HCT116 (cell line): ENCODE data around the gene SH2D1B. TPM values are rescaled to one million over a fixed set of nuclear protein-coding genes. Genes with fewer than 3 reads are reported as not detected.

Experiments
- ATAC-seq: fragments of 200-7000 bp; cut with Tn5 transposase; 2 replicates; pipeline ENCODE4 v1.9.1; 2020; ENCODE audit warnings: mild to moderate bottlenecking, moderate library complexity
- BruUV-seq: library from RNA; stranded (reverse); fragments of 400-500 nt; replicated peaks from 2 replicates; lab custom pipeline; 2021; lab: Mats Ljungman, UMichigan
- CTCF ChIA-PET: fragments of 300-600 bp; sonication (Branson Sonifier 250); formaldehyde crosslinking; loops from one replicate; lab custom pipeline; 2021; ENCODE audit warnings: antibody characterized with exemption; lab: Charles Lee
- POLR2A ChIA-PET: fragments of 300-600, 350-600 bp; sonication (Branson Sonifier 250); formaldehyde crosslinking; loops from one replicate; lab custom pipeline; 2021; ENCODE audit warnings: antibody characterized with exemption; lab: Charles Lee
- RAD21 ChIA-PET, 2 experiments: fragments of 300-600 bp; sonication (Branson Sonifier 250); formaldehyde crosslinking; loops; one replicate each; lab custom pipeline; 2023; ENCODE audit warnings: low total read pairs in 2 of 2; ENCODE audit not compliant: uncharacterized antibody in 2 of 2, unreplicated experiment in 2 of 2, low non-redundant PET in 1 of 2; lab: Charles Lee
- DNase-seq: peaks from one replicate; pipeline ENCODE4 v3.0.0-alpha.2; 2010; ENCODE audit warnings: low read depth, low spot score
- H2AFZ ChIP-seq: fragments of 200-600 bp; shearing (Covaris generic), sonication (generic); 2 replicates; pipeline ENCODE4 v1.6.1; 2017; ENCODE audit warnings: low read depth, mixed run types, mixed read lengths, antibody characterized with exemption, low read length; ENCODE audit not compliant: poor library complexity, severe bottlenecking
- H3K27ac ChIP-seq: 2 replicates; pipeline ENCODE4 v1.5.1; 2012; ENCODE audit warnings: low read depth, low read length
- H3K27me3 ChIP-seq: fragments of 200-600 bp; sonication (generic); 2 replicates; pipeline ENCODE4 v1.6.1; 2016; ENCODE audit warnings: mixed run types, low read length, mixed read lengths; ENCODE audit not compliant: insufficient read depth
- H3K36me3 ChIP-seq, 2 experiments: fragments of 200-500 bp in 1 of 2; fragments of 200-600 bp in 1 of 2; sonication (Bioruptor generic) in 1 of 2; sonication (generic) in 1 of 2; 2 replicates each; pipeline versions ENCODE4 v1.5.1 to v1.6.1; 2014 to 2016; ENCODE audit warnings: low read length in 2 of 2, inconsistent platforms in 1 of 2, mixed read lengths in 1 of 2, mixed run types in 1 of 2; ENCODE audit not compliant: insufficient read depth in 2 of 2, control insufficient read depth in 1 of 2
- H3K4me1 ChIP-seq, 2 experiments: fragments of 200-600 bp in 1 of 2; sonication (generic) in 1 of 2; 2 replicates each; pipeline versions ENCODE4 v1.5.1 to v1.6.1; 2012 to 2017; ENCODE audit warnings: low read length in 2 of 2, inconsistent platforms in 1 of 2, mild to moderate bottlenecking in 1 of 2, mixed read lengths in 1 of 2, mixed run types in 1 of 2, moderate library complexity in 1 of 2; ENCODE audit not compliant: insufficient read depth in 2 of 2, control insufficient read depth in 1 of 2
- H3K4me2 ChIP-seq: fragments of 200-600 bp; sonication (generic); 2 replicates; pipeline ENCODE4 v1.6.1; 2017; ENCODE audit warnings: mixed run types, low read length, mixed read lengths
- H3K4me3 ChIP-seq, 2 experiments: fragments of 200-600 bp in 1 of 2; sonication (generic) in 1 of 2; replicated peaks in 1 of 2; 2 replicates each; pipeline ENCODE4 v1.5.1; 2011 to 2016; ENCODE audit warnings: low read length in 2 of 2, control low read depth in 1 of 2, low read depth in 1 of 2, mild to moderate bottlenecking in 1 of 2, mixed read lengths in 1 of 2, mixed run types in 1 of 2
- H3K79me2 ChIP-seq: fragments of 200-600 bp; sonication (generic); 2 replicates; pipeline ENCODE4 v1.6.1; 2017; ENCODE audit warnings: mild to moderate bottlenecking, mixed run types, low read length, moderate library complexity, mixed read lengths; ENCODE audit not compliant: insufficient read depth
- H3K9ac ChIP-seq: fragments of 200-600 bp; sonication (generic); 2 replicates; pipeline ENCODE4 v1.6.1; 2016; ENCODE audit warnings: low read length, mixed read lengths
- H3K9me2 ChIP-seq: fragments of 200-600 bp; sonication (generic), shearing (Covaris generic); 2 replicates; pipeline ENCODE4 v1.6.1; 2017; ENCODE audit warnings: mixed run types, mild to moderate bottlenecking, moderate library complexity; ENCODE audit not compliant: insufficient read depth
- H3K9me3 ChIP-seq, 2 experiments: fragments of 200-500 bp in 1 of 2; fragments of 200-600 bp in 1 of 2; sonication (Bioruptor generic) in 1 of 2; sonication (generic) in 1 of 2; 2 replicates each; pipeline ENCODE4 v1.6.1; 2014 to 2017; ENCODE audit warnings: low read length in 2 of 2, mixed read lengths in 2 of 2, inconsistent platforms in 1 of 2, low read depth in 1 of 2, mild to moderate bottlenecking in 1 of 2, mixed run types in 1 of 2, moderate library complexity in 1 of 2; ENCODE audit not compliant: control insufficient read depth in 1 of 2, insufficient read depth in 1 of 2
- H4K20me1 ChIP-seq: fragments of 200-600 bp; sonication (generic), shearing (Covaris generic); 2 replicates; pipeline ENCODE4 v1.6.1; 2017; ENCODE audit warnings: mixed run types, mild to moderate bottlenecking, moderate library complexity; ENCODE audit not compliant: insufficient read depth
- ATF3 ChIP-seq: IDR thresholded peaks from 2 replicates; pipeline ENCODE4 v1.6.1; 2012
- CBX3 ChIP-seq: IDR thresholded peaks from 2 replicates; pipeline ENCODE4 v1.6.1; 2012; ENCODE audit warnings: low read depth
- CEBPB ChIP-seq: IDR thresholded peaks from 2 replicates; pipeline ENCODE4 v1.6.1; 2012; ENCODE audit warnings: low read depth
- CTCF ChIP-seq, 3 experiments: fragments of 200-600 bp in 1 of 3; sonication (generic) in 1 of 3; IDR thresholded peaks in 2 of 3; conservative IDR thresholded peaks in 1 of 3; 2 replicates each; pipeline ENCODE4 v1.5.1; 2012 to 2017; ENCODE audit warnings: low read depth in 2 of 3, low read length in 2 of 3, antibody characterized with exemption in 1 of 3, borderline replicate concordance in 1 of 3, control low read depth in 1 of 3, mild to moderate bottlenecking in 1 of 3, mixed read lengths in 1 of 3, mixed run types in 1 of 3, moderate library complexity in 1 of 3; ENCODE audit not compliant: insufficient read depth in 1 of 3
- EZH2 ChIP-seq: fragments of 200-600 bp; sonication (generic); IDR thresholded peaks from 2 replicates; pipeline ENCODE4 v1.6.1; 2017; ENCODE audit warnings: antibody characterized with exemption, mixed run types
- EZH2phosphoT487 ChIP-seq: fragments of 200-600 bp; IDR thresholded peaks from 2 replicates; pipeline ENCODE4 v1.6.1; 2018; ENCODE audit warnings: antibody characterized with exemption, borderline replicate concordance
- FOSL1 ChIP-seq: IDR thresholded peaks from 2 replicates; pipeline ENCODE4 v1.6.1; 2012; ENCODE audit warnings: low read depth
- MAX ChIP-seq: IDR thresholded peaks from 2 replicates; pipeline ENCODE4 v1.6.1; 2012
- POLR2A ChIP-seq: IDR thresholded peaks from 2 replicates; pipeline ENCODE4 v1.7.0; 2011; ENCODE audit warnings: borderline replicate concordance; ENCODE audit not compliant: insufficient read depth, insufficient read length; ENCODE audit errors: extremely low read depth
- POLR2AphosphoS5 ChIP-seq: IDR thresholded peaks from 2 replicates; pipeline ENCODE4 v1.6.1; 2011; ENCODE audit warnings: mild to moderate bottlenecking, low read depth, low read length, moderate library complexity
- RAD21 ChIP-seq: IDR thresholded peaks from 2 replicates; pipeline ENCODE4 v1.6.1; 2012; ENCODE audit warnings: low read depth, mild to moderate bottlenecking
- SIN3A ChIP-seq: IDR thresholded peaks from 2 replicates; pipeline ENCODE4 v1.6.1; 2012; ENCODE audit warnings: low read depth
- SRF ChIP-seq: IDR thresholded peaks from 2 replicates; pipeline ENCODE4 v1.6.1; 2012; ENCODE audit warnings: low read depth
- TCF7L2 ChIP-seq: IDR thresholded peaks from 2 replicates; pipeline ENCODE4 v1.7.0; 2011; ENCODE audit warnings: borderline replicate concordance, inconsistent platforms; ENCODE audit not compliant: insufficient read depth, insufficient read length; ENCODE audit errors: extremely low read depth
- YY1 ChIP-seq: IDR thresholded peaks from 2 replicates; pipeline ENCODE4 v1.6.1; 2011; ENCODE audit warnings: low read length, low read depth, moderate library complexity, mild to moderate bottlenecking; ENCODE audit not compliant: insufficient replicate concordance; ENCODE audit errors: extremely low read depth
- ZBTB33 ChIP-seq: IDR thresholded peaks from 2 replicates; pipeline ENCODE4 v1.6.1; 2011; ENCODE audit warnings: mild to moderate bottlenecking, low read length, moderate library complexity; ENCODE audit not compliant: insufficient replicate concordance; ENCODE audit errors: extremely low read depth
- ZFX ChIP-seq: fragments of 450-650 bp; IDR thresholded peaks from 2 replicates; pipeline ENCODE4 v1.6.1; 2017
- intact Hi-C: fragments of 100-400 bp; cut with micrococcal nuclease; formaldehyde crosslinking; loops from 2 replicates; pipeline ENCODE4 v1.10.0; 2022
- total RNA-seq: library from RNA; stranded (reverse); gene quantifications from one replicate; pipeline ENCODE4 v1.2.1, GENCODE V29; 2021; ENCODE audit not compliant: unreplicated experiment

Gene SH2D1B
- total RNA-seq, 1 experiment from 2014 or later, result 0.12 TPM

GRCh38 chr1:162446946-162447345 is 35.0 kb upstream of the SH2D1B start:
- CTCF ChIA-PET, result no interaction called here
- Histone ChIP-seq H2AFZ (no peak overlapping the region), H3K4me3 (no peak overlapping the region), H3K9me3 (no peaks in the 10 kb centered on the region), H3K4me1 (peaks cover 0 to 7% of the 10 kb centered on the region in 2 experiments; a peak in 2 of 4 replicates), H3K27ac (no peak overlapping the region), H3K36me3 (no peaks in the 10 kb centered on the region), H3K79me2 (no peaks in the 10 kb centered on the region), H4K20me1 (no peaks in the 10 kb centered on the region), H3K9me2 (no peaks in the 10 kb centered on the region), H3K4me2 (no peak overlapping the region), H3K27me3 (no peaks in the 10 kb centered on the region), H3K9ac (no peak overlapping the region)
- TF ChIP-seq POLR2A (no peak), MAX (no peak), FOSL1 (no peak), CEBPB (no peak), CTCF (IDR thresholded peaks at IDR 0.05 in 2 of 3, conservative IDR thresholded peaks at IDR 0.05 in 1 of 3; ENCODE audit: borderline replicate concordance in 1 of 3, insufficient read depth in 1 of 3, low read depth in 2 of 3, low read length in 2 of 3) (no peak), SIN3A (no peak), EZH2phosphoT487 (no peak), SRF (no peak), CBX3 (no peak), ZFX (no peak), RAD21 (no peak), YY1 (no peak), TCF7L2 (no peak), ZBTB33 (no peak), ATF3 (no peak), POLR2AphosphoS5 (no peak), EZH2 (no peak)
- POLR2A ChIA-PET, result no interaction called here
- no TSS peak for BruUV-seq
- no peak for DNase-seq
- RAD21 ChIA-PET, result no interaction called here
- intact Hi-C loops, result no loop called here
- no peak for ATAC-seq
